Islet precursor cell (in vitro differentiated cells): ENCODE measurements around the gene SIX1.

Experiments used
- DNase-seq: peaks from one replicate; pipeline ENCODE4 v3.0.0-alpha.2; 2018

SIX1 gene

GRCh38 chr14:60641742-60642269 is 7.5 kb downstream of the SIX1 start:
- no peak for DNase-seq

DNA sequence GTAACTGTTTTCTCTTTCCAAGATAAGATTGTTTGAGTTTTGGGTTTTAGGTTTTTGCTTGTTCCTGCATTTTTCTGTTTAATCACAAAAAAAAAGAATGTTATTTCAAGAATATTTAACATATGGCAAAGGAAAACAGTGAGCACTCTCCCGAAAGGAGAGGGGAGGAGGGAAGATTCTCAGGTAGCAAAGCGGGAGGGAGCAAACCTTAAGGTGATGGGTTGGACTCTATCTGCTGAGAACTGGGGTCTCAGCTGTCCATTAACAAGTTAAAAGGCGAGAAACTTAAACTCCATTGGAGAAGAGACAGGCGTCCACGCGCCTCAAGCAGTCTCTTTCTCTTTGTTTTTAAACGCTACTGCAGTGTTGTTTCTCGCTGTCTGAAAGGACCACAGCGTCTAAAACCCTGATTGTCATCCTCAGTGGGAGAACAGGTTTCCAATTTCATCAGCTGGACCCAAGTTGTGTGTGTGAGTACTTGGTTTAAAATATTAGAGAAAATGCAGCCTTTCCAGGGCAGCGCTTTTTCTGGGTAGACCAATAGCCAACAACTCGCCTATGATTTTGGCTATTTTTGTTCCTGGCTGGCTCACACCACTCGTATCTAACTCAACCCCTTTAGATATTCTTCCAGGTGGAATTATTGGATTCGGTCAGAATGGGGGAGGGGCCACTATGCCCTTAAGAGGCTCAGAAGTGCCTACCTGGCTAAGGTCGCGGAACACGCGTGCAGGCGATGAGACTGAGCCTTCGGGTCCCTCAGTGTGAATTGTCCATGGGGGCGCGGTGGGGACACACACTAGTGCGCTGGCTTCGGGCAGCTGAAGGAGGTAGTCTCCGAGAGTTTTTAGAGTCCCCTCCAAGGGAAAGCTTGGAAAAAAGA is 8.2 kb downstream of the SIX1 start:
- no peak for DNase-seq

DNA sequence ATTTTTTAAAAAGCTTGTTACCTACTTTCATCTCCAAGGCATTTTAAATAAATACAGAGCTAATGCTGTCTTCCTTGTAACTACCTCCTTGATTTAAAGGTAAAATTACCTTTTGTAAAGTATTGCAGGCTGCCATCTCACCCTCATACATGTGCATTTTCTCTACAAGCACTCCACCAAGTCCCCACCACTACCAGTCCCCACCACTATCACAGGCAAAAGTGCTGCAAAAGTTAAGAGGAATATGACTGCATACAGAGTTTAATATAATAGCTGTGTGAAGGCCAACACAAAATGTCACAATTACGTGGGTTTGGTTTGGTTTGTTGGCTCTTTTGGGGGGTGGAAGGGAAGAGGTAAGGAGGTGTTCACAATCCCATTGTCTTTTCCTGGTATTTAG is 9.6 kb downstream of the SIX1 start:
- DNase-seq: no peak

DNA sequence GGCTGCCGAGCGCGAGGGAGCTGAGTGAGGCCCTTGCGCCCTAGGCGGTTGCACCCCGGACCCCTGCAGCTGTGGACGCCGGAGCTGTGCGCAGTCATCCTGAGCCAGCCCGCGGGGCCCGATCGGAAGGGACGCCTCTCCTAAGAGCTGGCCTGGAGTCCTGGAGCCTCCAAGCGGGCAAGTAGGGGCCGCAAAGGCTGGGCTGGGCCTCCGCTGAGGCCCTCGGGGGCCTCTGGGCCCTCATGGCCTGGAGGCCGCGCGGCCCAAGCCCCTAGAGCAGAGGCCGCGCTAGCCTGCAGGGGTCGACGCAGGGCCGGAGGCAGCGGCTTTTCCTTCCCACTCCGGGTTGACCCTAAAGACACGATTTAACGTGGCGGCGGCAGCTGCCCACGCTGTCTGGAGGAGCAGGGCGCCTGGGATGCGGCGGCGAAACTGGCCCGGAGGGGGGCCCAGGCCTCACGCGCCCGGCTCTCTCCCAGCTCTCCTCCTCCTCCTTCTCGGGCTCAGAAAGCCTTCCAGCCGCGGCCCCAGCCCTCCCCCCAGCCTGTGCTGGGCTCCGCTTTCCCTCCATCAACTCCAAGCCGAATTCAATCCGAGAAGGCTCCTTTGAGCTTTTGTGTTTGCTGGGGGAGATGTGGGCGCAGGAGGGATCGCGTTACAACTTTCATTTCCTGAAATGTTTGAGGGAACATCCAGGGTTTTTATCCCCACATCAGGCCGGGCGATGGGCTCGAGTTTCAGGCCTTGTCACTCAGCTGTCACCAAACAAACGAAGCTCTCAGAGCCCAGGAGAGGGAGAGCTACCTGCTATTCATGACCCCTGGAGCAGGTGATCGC is 11.6 kb downstream of the SIX1 start:
- peak; percentile 76 for DNase-seq

GRCh38 chr14:60636879-60637478 is 12.3 kb downstream of the SIX1 start:
- DNase-seq: no peak

- no peak for DNase-seq
Observed at GRCh38 chr14:60634153-60634552, 15.1 kb downstream of the SIX1 start.

DNA sequence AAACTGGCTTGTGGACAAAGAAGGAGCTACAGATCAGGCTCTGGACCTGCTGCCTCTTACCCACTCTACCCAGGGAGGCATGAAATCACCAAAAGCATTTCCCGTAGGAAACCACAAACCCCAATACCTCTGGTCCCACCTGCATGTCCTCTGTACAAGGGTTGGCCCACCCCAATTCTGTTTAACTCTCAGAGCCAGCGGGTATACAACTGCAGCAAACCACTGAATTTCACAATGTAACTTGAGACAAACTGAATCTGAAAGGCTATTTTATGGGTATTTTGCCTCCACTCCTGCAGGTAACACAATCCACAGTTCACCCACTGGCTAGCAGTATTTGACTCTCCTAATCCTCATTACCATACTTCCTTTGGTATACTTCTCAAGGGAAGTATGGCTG is 16.5 kb downstream of the SIX1 start:
- DNase-seq: no peak

DNA sequence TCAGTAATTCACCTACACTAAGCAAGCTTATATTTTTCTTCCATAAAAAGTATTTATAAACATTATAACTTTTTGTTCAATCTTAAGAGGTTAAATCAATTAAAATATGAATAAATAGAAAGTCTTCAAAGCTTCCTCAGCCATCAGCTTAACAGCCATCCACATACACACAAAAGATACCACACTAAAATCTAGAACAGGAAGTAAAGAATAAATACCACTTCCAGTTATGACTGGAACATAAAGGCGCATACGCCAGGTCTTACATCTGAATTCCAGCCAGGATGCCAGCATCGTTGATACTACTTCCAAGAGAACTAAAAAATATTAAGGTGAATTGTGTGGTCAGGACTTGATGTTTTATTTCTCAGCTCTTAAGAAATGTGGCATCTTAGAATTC is 17.0 kb downstream of the SIX1 start:
- DNase-seq: no peak

GRCh38 chr14:60631842-60632241 is 17.4 kb downstream of the SIX1 start:
- DNase-seq: no peak

- no peak for DNase-seq
Observed at GRCh38 chr14:60630129-60630528, 19.1 kb downstream of the SIX1 start.

DNA sequence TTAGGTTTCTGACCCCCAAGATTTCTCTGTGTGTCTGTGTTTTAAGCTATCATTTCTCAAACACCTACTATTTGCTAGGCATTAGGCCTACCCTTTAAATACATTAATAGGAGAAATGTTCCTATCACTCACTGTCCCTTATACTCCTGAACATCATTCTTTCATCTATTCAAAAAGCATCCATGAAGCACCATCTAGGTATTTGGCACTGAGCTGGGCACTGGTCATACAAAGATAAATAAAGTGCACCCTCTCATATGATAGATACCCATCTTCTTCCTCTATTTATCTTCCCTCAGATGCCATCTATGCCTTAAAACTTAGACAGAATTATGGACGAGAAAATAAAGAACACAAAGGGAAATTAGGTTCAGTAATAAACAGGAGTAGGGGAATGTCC is 20.4 kb downstream of the SIX1 start:
- DNase-seq: no peak

DNA sequence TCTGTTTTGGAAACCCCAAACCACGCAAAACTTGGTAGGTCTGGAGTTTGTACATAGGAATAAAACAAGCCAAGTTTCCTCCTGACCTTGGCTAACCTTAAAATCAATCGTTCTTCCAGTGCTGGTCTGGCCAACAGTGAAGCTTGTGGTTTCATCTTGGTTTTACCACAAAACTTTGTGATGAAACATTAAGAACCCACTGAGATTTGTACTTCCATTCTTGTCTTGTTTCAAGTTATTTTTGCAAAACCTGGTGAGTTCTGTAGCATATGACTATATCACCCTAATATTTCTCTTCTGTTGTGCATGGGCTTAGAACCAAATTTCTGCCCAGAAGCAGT is 26.4 kb downstream of the SIX1 start:
- no peak for DNase-seq

DNA sequence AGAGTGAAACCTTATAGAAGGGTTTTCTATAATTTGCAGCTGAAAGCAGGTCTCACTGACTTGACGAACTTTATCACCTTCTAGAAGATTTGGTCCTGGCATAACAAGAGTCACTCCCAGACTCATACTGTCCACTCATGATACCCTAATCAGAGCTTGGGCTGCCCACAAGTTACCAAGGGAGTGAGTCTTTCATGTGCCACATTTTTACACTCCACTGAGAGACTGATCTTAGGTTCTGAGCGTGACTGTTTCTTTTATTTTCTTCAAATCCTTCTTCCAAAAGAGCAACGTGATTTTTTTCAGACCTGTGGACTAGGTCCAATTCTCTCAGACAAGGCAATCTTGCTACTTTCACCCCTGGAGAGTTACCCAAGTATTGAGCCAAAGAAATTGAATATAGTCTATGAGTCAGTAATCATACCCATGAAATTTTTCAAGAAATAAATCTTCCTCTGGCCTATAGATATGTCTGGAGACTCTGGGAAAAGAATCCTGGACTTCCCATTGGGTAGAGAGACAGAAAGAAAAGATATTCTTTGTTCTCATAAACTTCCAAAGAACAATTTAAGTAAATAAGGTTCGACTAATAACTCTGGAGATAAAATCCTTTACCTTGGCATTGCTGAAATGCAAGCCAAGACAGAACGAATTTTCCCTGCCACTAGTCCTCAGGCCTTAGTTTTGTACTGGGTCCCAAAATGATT is 26.9 kb downstream of the SIX1 start:
- no peak for DNase-seq

DNA sequence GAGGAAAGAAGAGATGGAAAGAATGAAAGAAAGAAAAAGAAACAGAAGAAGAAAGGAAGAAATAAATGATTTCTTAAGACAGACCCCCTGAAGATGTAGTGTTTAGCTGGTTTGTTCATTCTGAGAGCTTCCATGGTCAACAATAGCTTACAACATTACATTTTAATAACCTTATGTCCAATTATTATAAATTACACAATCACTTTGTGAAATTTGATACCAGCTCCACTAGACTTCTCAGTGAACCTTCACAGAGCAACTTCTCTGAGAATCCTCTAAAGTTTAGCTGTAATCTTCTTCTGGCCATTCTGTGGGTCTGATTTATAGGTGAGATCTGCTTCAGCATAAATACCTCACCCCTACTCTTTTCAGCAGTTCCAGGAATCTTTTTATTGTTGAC is 27.9 kb downstream of the SIX1 start:
- no peak for DNase-seq

- DNase-seq: no peak
Observed at GRCh38 chr14:60618241-60618640, 31.0 kb downstream of the SIX1 start.

GRCh38 chr14:60616461-60616959 is 32.8 kb downstream of the SIX1 start:
- no peak for DNase-seq

GRCh38 chr14:60602291-60602690 is 47.0 kb downstream of the SIX1 start:
- DNase-seq: no peak

GRCh38 chr14:60599727-60600126 is 49.5 kb downstream of the SIX1 start:
- no peak for DNase-seq

- DNase-seq: no peak
Observed at GRCh38 chr14:60596139-60596538, 53.1 kb downstream of the SIX1 start.

DNA sequence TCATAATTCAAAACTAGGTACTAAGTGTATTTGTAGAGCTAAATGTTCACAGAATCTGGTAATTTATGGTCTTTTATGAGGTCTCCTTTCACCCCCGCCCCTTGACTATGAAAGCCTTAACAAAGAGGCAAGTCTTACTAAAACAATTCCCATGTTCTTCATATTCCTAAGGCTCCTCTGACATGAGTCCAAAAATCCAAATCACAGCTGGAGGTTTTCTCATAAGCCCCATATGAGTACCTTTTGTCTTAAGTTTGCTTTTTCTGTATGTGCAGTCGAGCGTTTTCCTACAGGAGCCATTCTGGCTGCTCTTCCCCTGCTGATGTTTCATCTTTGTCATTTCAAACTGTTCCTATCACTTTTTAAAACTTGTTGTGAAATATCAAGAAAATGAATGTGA is 55.2 kb downstream of the SIX1 start:
- DNase-seq: no peak
